GM12873 (cell line): ENCODE results near the gene NME8.

Source experiments
- CTCF ChIP-seq: IDR thresholded peaks from 2 replicates; pipeline ENCODE4 v1.5.1; 2012; ENCODE audit warnings: low read depth, mild to moderate bottlenecking, moderate library complexity, low read length, control low read depth; ENCODE audit not compliant: insufficient read depth; ENCODE audit errors: missing control alignments

NME8 gene

GRCh38 chr7:37924491-37925041 lies 76.2 kb downstream of the NME8 start:
- no peak for TF ChIP-seq CTCF

- TF ChIP-seq CTCF: no peak
Measured at GRCh38 chr7:37925620-37926019, 77.2 kb downstream of the NME8 start.

GRCh38 chr7:37927773-37928444 lies 79.5 kb downstream of the NME8 start:
- no peak for TF ChIP-seq CTCF

- no peak for TF ChIP-seq CTCF
Measured at GRCh38 chr7:37928878-37929277, 80.5 kb downstream of the NME8 start.

GRCh38 chr7:37930226-37930948 lies 82.0 kb downstream of the NME8 start:
- no peak for TF ChIP-seq CTCF

- no peak for TF ChIP-seq CTCF
Measured at GRCh38 chr7:37932543-37932942, 84.1 kb downstream of the NME8 start.

GRCh38 chr7:37933018-37933566 lies 84.7 kb downstream of the NME8 start:
- no peak for TF ChIP-seq CTCF
